ENCODE data around the gene PTPN23. TPM values are rescaled to one million over a fixed set of nuclear protein-coding genes. Genes with fewer than 3 reads are reported as not detected.

Gene PTPN23
- total and polyA plus RNA-seq, 5 donors from 2014 or later = 1.0 to 54.2 (median 2.7) TPM

DNA sequence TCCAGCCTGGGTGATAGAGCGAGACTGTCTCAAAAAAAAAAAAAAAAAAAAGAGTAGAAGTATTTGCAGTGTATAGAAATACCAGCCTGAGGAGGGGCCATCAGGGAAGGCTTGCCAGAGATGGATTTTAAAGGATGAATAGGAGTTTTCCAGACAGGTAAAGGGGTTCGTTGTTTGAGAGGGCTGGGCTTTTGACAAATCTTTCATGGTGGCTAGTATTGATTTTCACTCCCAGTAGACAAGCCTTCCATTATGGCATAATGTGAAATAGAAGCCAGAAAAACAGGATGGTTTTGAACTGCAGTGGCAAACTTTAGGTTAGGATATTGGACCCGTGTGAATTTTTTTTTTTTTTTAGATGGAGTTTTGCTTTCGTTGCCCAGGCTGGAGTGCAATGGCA, 3.6 kb downstream of the PTPN23 start:
- Mint-ChIP-seq H3K4me3 (peak overlapping the region in 2 of 4 donors; percentile 16 to 74), H3K36me3 (peaks cover 11% of the 10 kb centered on the region), H3K27ac (no peak overlapping the region), H3K9me3 (no peaks in the 10 kb centered on the region), H3K4me1 (peaks cover 32 to 75% (median 52%) of the 10 kb centered on the region in 4 donors), H3K27me3 (no peaks in the 10 kb centered on the region)
- Histone ChIP-seq H3K27me3 (ENCODE audit: control insufficient read depth, insufficient read depth, low read length) (no peaks in the 10 kb centered on the region), H3K4me3 (ENCODE audit: low read depth, low read length) (no peak overlapping the region), H3K9me3 (ENCODE audit: control insufficient read depth in 2 of 2, low read length in 2 of 2) (no peaks in the 10 kb centered on the region), H3K4me1 (ENCODE audit: control insufficient read depth, insufficient read depth, low read length, poor library complexity, severe bottlenecking) (peaks cover 17% of the 10 kb centered on the region), H3K27ac (ENCODE audit: insufficient read depth, low read length, poor library complexity, severe bottlenecking) (no peak overlapping the region), H3K36me3 (ENCODE audit: control insufficient read depth, insufficient read depth, low read length) (peaks cover 29% of the 10 kb centered on the region)
- no peak for ATAC-seq (ENCODE audit: low read depth in 2 of 2)
- DNase-seq = no peak

DNA sequence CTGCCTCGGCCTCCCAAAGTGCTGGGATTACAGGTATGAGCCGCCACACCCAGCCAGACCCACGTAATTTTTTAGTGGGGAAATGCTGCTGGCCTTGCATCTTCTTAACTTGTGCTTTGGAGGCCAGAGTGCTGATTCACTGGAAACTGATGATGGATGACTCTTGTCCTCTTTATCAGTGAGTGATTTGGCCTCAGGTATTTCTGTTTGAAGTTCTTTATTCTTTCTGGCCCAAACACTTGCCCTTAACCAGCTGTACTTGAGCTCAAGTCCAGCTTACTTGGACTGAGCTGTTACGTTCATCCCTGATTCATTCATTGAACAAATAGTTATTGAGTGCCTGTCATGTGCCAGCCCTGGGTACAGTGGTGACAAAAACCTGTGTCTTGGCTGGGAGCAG, 4.2 kb downstream of the PTPN23 start:
- Histone ChIP-seq H3K9me3 (ENCODE audit: control insufficient read depth in 2 of 2, low read length in 2 of 2) (no peaks in the 10 kb centered on the region), H3K4me1 (ENCODE audit: control insufficient read depth, insufficient read depth, low read length, poor library complexity, severe bottlenecking) (peaks cover 12% of the 10 kb centered on the region), H3K36me3 (ENCODE audit: control insufficient read depth, insufficient read depth, low read length) (peaks cover 29% of the 10 kb centered on the region), H3K27me3 (ENCODE audit: control insufficient read depth, insufficient read depth, low read length) (no peaks in the 10 kb centered on the region), H3K27ac (ENCODE audit: insufficient read depth, low read length, poor library complexity, severe bottlenecking) (no peak overlapping the region), H3K4me3 (ENCODE audit: low read depth, low read length) (no peak overlapping the region)
- no peak for DNase-seq
- Mint-ChIP-seq H3K27me3 (no peaks in the 10 kb centered on the region), H3K27ac (peak overlapping the region in 1 of 3 donors; percentile 25), H3K4me1 (peaks cover 28 to 69% (median 46%) of the 10 kb centered on the region in 4 donors), H3K36me3 (peaks cover 11% of the 10 kb centered on the region), H3K4me3 (peak overlapping the region in 2 of 4 donors; percentile 50 to 74), H3K9me3 (no peaks in the 10 kb centered on the region)
- ATAC-seq (ENCODE audit: low read depth in 2 of 2) = no peak

DNA sequence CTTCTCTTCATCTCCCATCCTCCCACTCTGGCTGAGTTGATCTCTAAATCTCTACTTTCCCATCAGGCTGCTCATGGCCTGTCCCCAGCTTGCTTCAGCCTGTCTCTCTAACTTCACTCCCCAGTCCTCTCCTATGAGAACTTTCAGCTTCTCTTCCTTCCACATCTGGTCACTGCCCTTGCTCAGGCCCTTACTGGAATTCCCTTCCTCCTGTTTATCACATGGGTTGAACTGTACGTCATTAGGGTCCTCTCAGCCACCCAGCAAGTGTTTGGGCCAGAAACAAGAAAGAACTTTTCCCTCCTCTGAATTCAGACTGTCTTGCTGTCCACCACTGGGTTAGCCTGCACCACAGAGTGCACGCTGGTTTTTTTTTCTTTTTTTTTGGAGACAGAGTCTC, 5.0 kb downstream of the PTPN23 start:
- peak overlapping the region in 3 of 4 donors; percentile 27 to 74 (median 73) for H3K4me3 Mint-ChIP-seq
- H3K27ac Mint-ChIP-seq = peak overlapping the region in 2 of 3 donors; percentile 17 to 95
- ATAC-seq (ENCODE audit: low read depth in 2 of 2) (no peak), DNase-seq (no peak)
- H3K27ac ChIP-seq (ENCODE audit: insufficient read depth, low read length, poor library complexity, severe bottlenecking) = no peak overlapping the region
- H3K4me1 Mint-ChIP-seq = peaks cover 23 to 65% (median 44%) of the 10 kb centered on the region in 4 donors
- H3K36me3 Mint-ChIP-seq = peaks cover 11% of the 10 kb centered on the region
- peaks cover 7% of the 10 kb centered on the region for H3K4me1 ChIP-seq (ENCODE audit: control insufficient read depth, insufficient read depth, low read length, poor library complexity, severe bottlenecking)
- no peaks in the 10 kb centered on the region for H3K27me3 Mint-ChIP-seq
- H3K9me3 Mint-ChIP-seq = no peaks in the 10 kb centered on the region
- H3K9me3 ChIP-seq (ENCODE audit: control insufficient read depth in 2 of 2, low read length in 2 of 2) = no peaks in the 10 kb centered on the region
- no peak overlapping the region for H3K4me3 ChIP-seq (ENCODE audit: low read depth, low read length)
- H3K36me3 ChIP-seq (ENCODE audit: control insufficient read depth, insufficient read depth, low read length) = peaks cover 31% of the 10 kb centered on the region
- H3K27me3 ChIP-seq (ENCODE audit: control insufficient read depth, insufficient read depth, low read length) = no peaks in the 10 kb centered on the region

DNA sequence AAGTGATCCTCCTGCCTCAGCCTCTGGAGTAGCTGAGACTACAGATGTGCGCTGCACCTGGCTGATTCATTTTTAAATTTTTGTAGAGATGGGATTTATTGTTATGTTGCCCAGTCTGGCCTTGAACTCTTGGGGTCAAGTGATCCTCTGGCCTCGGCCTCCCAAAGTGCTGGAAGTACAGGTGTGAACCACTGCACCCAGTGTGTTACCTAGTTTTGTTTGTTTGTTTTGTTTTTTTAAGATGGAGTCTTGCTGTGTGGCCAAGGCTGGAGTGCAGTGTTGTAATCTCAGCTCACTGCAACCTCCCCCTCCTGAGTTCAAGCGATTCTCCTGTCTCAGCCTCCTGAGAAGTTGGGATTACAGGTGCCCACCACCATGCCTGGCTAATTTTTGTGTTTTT, 12.1 kb downstream of the PTPN23 start:
- peaks cover 29% of the 10 kb centered on the region for H3K36me3 ChIP-seq (ENCODE audit: control insufficient read depth, insufficient read depth, low read length)
- no peaks in the 10 kb centered on the region for H3K4me1 ChIP-seq (ENCODE audit: control insufficient read depth, insufficient read depth, low read length, poor library complexity, severe bottlenecking)
- no peaks in the 10 kb centered on the region for H3K27me3 ChIP-seq (ENCODE audit: control insufficient read depth, insufficient read depth, low read length)
- no peaks in the 10 kb centered on the region for H3K27me3 Mint-ChIP-seq
- no peaks in the 10 kb centered on the region for H3K9me3 Mint-ChIP-seq
- H3K27ac ChIP-seq (ENCODE audit: insufficient read depth, low read length, poor library complexity, severe bottlenecking) = no peak overlapping the region
- peaks cover 9% of the 10 kb centered on the region for H3K36me3 Mint-ChIP-seq
- peak overlapping the region in 2 of 3 donors; percentile 69 to 80 for H3K27ac Mint-ChIP-seq
- no peak overlapping the region for H3K4me3 Mint-ChIP-seq
- no peak for ATAC-seq (ENCODE audit: low read depth in 2 of 2)
- no peak overlapping the region for H3K4me3 ChIP-seq (ENCODE audit: low read depth, low read length)
- peaks cover 13 to 43% (median 31%) of the 10 kb centered on the region in 4 donors for H3K4me1 Mint-ChIP-seq
- no peak for DNase-seq
- no peaks in the 10 kb centered on the region for H3K9me3 ChIP-seq (ENCODE audit: control insufficient read depth in 2 of 2, low read length in 2 of 2)

DNA sequence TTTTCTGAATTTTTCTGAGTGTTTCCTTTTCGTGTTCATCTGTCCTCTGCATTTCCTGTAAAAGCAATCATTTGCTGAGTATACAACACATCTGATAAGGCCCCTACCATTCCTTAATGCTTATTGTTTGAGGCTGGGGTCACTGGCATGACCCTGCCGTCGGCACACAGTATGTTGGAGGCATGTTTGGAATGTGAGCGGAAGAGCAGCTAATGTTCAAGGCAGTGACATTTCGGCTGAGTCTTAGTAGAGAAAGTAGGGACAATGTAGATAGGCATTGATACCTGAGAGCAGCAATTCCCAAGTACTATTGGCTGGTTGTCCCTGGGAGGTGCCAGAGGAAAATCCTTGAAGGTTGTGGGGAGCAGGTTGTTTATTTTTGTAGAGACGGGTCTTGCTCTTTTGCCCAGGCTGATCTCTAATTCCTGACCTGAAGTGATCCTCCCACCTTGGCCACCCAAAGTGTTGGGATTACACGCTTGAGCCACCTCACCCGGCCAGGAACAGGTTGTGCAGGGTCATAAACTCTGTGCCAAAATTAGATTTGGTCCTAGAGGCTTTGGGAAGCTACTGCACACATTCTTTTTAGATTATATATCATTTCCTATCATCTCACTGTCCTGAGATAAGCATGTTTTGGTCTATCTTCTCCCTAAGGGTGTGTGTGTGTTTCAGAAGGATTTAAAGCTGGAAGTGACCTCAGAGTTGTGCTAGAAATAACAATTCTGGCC, 13.5 kb downstream of the PTPN23 start:
- Histone ChIP-seq H3K4me3 (ENCODE audit: low read depth, low read length) (no peak overlapping the region), H3K36me3 (ENCODE audit: control insufficient read depth, insufficient read depth, low read length) (peaks cover 28% of the 10 kb centered on the region), H3K4me1 (ENCODE audit: control insufficient read depth, insufficient read depth, low read length, poor library complexity, severe bottlenecking) (no peaks in the 10 kb centered on the region), H3K27me3 (ENCODE audit: control insufficient read depth, insufficient read depth, low read length) (no peaks in the 10 kb centered on the region), H3K27ac (ENCODE audit: insufficient read depth, low read length, poor library complexity, severe bottlenecking) (no peak overlapping the region), H3K9me3 (ENCODE audit: control insufficient read depth in 2 of 2, low read length in 2 of 2) (no peaks in the 10 kb centered on the region)
- no peak overlapping the region for H3K4me3 Mint-ChIP-seq
- DNase-seq = no peak
- peak overlapping the region; percentile 15 to 88 (median 74) for H3K27ac Mint-ChIP-seq
- peaks cover 12 to 42% (median 35%) of the 10 kb centered on the region in 4 donors for H3K4me1 Mint-ChIP-seq
- no peak for ATAC-seq (ENCODE audit: low read depth in 2 of 2)
- no peaks in the 10 kb centered on the region for H3K9me3 Mint-ChIP-seq
- H3K27me3 Mint-ChIP-seq = no peaks in the 10 kb centered on the region
- peaks cover 9% of the 10 kb centered on the region for H3K36me3 Mint-ChIP-seq

DNA sequence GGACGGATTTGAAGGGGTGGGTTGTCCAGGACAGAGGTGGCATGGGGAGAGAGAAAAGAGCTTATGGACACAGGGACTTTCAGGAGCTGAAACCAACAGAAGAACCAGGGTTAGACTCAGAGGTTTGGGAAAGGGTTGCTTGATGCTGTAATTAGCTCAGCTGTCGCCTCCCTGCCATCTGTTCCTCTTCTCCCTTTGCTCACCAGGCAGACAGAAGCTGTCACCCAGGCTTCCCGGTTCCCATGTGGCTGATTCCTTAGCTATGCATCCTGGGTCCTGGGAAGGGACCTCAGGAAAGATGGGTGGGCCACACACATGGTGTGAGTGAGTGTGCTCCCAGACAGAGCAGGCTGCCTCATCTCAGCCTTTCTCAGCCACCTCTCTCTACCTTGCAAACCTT, 14.1 kb downstream of the PTPN23 start:
- Histone ChIP-seq H3K9me3 (ENCODE audit: control insufficient read depth in 2 of 2, low read length in 2 of 2) (no peaks in the 10 kb centered on the region), H3K27me3 (ENCODE audit: control insufficient read depth, insufficient read depth, low read length) (no peaks in the 10 kb centered on the region), H3K36me3 (ENCODE audit: control insufficient read depth, insufficient read depth, low read length) (peaks cover 28% of the 10 kb centered on the region), H3K27ac (ENCODE audit: insufficient read depth, low read length, poor library complexity, severe bottlenecking) (no peak overlapping the region), H3K4me1 (ENCODE audit: control insufficient read depth, insufficient read depth, low read length, poor library complexity, severe bottlenecking) (no peaks in the 10 kb centered on the region), H3K4me3 (ENCODE audit: low read depth, low read length) (no peak overlapping the region)
- H3K4me3 Mint-ChIP-seq = no peak overlapping the region
- peaks cover 12 to 44% (median 35%) of the 10 kb centered on the region in 4 donors for H3K4me1 Mint-ChIP-seq
- ATAC-seq (ENCODE audit: low read depth in 2 of 2) = no peak
- peak overlapping the region in 2 of 3 donors; percentile 15 to 88 for H3K27ac Mint-ChIP-seq
- peaks cover 9% of the 10 kb centered on the region for H3K36me3 Mint-ChIP-seq
- H3K27me3 Mint-ChIP-seq = no peaks in the 10 kb centered on the region
- no peak for DNase-seq
- no peaks in the 10 kb centered on the region for H3K9me3 Mint-ChIP-seq

DNA sequence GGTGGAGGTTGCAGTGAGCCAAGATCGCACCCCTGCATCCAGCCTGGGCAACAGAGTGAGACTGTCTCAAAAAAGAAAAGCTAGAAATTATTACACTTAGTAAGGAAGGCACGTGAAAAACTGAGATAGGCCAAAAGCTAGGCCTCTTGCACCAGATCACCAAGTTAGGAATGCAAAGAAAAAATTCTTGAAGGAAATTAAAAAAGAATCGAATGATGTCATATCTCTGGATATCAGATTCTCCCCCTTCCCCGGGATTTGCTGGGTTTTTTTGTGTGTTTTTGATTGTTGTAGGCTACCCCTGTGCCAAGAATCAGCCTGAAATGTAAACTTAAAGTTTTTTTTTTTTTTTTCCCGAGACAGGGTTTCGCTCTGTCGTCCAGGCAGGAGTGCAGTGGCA, 17.4 kb downstream of the PTPN23 start:
- Mint-ChIP-seq H3K27me3 (no peaks in the 10 kb centered on the region), H3K27ac (peak overlapping the region in 1 of 3 donors; percentile 25), H3K4me1 (peaks cover 12 to 35% (median 22%) of the 10 kb centered on the region in 4 donors), H3K4me3 (no peak overlapping the region), H3K9me3 (no peaks in the 10 kb centered on the region), H3K36me3 (peaks cover 15% of the 10 kb centered on the region)
- ATAC-seq (ENCODE audit: low read depth in 2 of 2) (no peak), DNase-seq (no peak)
- Histone ChIP-seq H3K4me1 (ENCODE audit: control insufficient read depth, insufficient read depth, low read length, poor library complexity, severe bottlenecking) (no peaks in the 10 kb centered on the region), H3K4me3 (ENCODE audit: low read depth, low read length) (no peak overlapping the region), H3K36me3 (ENCODE audit: control insufficient read depth, insufficient read depth, low read length) (peaks cover 35% of the 10 kb centered on the region), H3K27me3 (ENCODE audit: control insufficient read depth, insufficient read depth, low read length) (no peaks in the 10 kb centered on the region), H3K27ac (ENCODE audit: insufficient read depth, low read length, poor library complexity, severe bottlenecking) (no peak overlapping the region), H3K9me3 (ENCODE audit: control insufficient read depth in 2 of 2, low read length in 2 of 2) (no peaks in the 10 kb centered on the region)

DNA sequence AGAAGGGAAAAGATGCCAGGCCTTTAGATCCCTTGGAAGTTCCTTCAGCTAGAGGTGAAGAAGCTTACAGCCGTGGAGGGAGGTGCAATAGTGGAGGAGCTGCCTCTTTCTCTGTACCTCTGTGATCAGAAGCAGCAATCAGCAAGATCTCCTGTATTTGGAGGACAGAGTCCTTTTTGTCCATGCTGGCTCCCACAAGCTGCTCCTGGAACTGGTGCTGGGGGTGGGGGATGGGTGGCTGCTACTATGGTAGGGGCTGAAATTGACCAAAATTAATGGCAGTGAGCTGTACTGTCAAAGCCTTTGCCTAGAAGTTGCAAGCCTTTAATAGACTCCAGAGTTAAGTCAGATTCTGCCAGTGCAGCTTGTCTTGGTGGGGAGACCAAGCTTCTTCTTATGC, 18.2 kb downstream of the PTPN23 start:
- Histone ChIP-seq H3K27ac (ENCODE audit: insufficient read depth, low read length, poor library complexity, severe bottlenecking) (no peak overlapping the region), H3K36me3 (ENCODE audit: control insufficient read depth, insufficient read depth, low read length) (peaks cover 35% of the 10 kb centered on the region), H3K9me3 (ENCODE audit: control insufficient read depth in 2 of 2, low read length in 2 of 2) (no peaks in the 10 kb centered on the region), H3K27me3 (ENCODE audit: control insufficient read depth, insufficient read depth, low read length) (no peaks in the 10 kb centered on the region), H3K4me3 (ENCODE audit: low read depth, low read length) (no peak overlapping the region), H3K4me1 (ENCODE audit: control insufficient read depth, insufficient read depth, low read length, poor library complexity, severe bottlenecking) (no peaks in the 10 kb centered on the region)
- DNase-seq (no peak), ATAC-seq (ENCODE audit: low read depth in 2 of 2) (no peak)
- H3K27ac Mint-ChIP-seq = peak overlapping the region in 1 of 3 donors; percentile 81
- no peaks in the 10 kb centered on the region for H3K9me3 Mint-ChIP-seq
- H3K4me1 Mint-ChIP-seq = peaks cover 10 to 31% (median 16%) of the 10 kb centered on the region in 4 donors
- peaks cover 15% of the 10 kb centered on the region for H3K36me3 Mint-ChIP-seq
- H3K27me3 Mint-ChIP-seq = no peaks in the 10 kb centered on the region
- H3K4me3 Mint-ChIP-seq = no peak overlapping the region

Data from CD4-positive, CD25-positive, alpha-beta regulatory T cell (primary cell).